SK-N-SH treated with all-trans-retinoic acid at 6 μM for 48 hours (cell line): ENCODE measurements around the gene ATPAF1.
"Not testable (repeated sequence)": the region's sequence is repeated elsewhere in the genome, so short reads cannot be mapped to it uniquely, and the experiment has no call there.

Experiments used
- ATAC-seq: fragments of 200-7000 bp; cut with Tn5 transposase; 3 replicates; pipeline ENCODE4 v1.9.1; 2020; ENCODE audit warnings: mild to moderate bottlenecking, moderate library complexity
- ARNTL ChIP-seq: fragments of 450-650 bp; formaldehyde crosslinking; IDR thresholded peaks from 2 replicates; pipeline ENCODE4 v1.5.0; 2020; ENCODE audit warnings: low read depth, mild to moderate bottlenecking, moderate library complexity, borderline replicate concordance
- CREB5 ChIP-seq: fragments of 250-450 bp; sonication (Bioruptor Pico); IDR thresholded peaks from 2 replicates; pipeline ENCODE4 v1.5.1; 2020; ENCODE audit warnings: low read depth, mild to moderate bottlenecking, moderate library complexity
- ESRRG ChIP-seq: fragments of 250-450 bp; sonication (Bioruptor Pico); IDR thresholded peaks from 2 replicates; pipeline ENCODE4 v1.6.1; 2021; ENCODE audit warnings: mild to moderate bottlenecking
- GLIS3 ChIP-seq: fragments of 250-450 bp; sonication (Bioruptor Pico); IDR thresholded peaks from 2 replicates; pipeline ENCODE4 v1.5.0; 2020; ENCODE audit warnings: mild to moderate bottlenecking, moderate library complexity
- ISL1 ChIP-seq: fragments of 250-450 bp; sonication (Bioruptor Pico); IDR thresholded peaks from 2 replicates; pipeline ENCODE4 v2.1.2; 2022; ENCODE audit warnings: mild to moderate bottlenecking, moderate library complexity
- OSR1 ChIP-seq: fragments of 250-450 bp; sonication (Bioruptor Pico); IDR thresholded peaks from 2 replicates; pipeline ENCODE4 v1.8.0; 2022; ENCODE audit warnings: moderate library complexity, mild to moderate bottlenecking, inconsistent platforms
- PATZ1 ChIP-seq: fragments of 250-450 bp; sonication (Bioruptor Pico); IDR thresholded peaks from 2 replicates; pipeline ENCODE4 v1.8.0; 2020; ENCODE audit warnings: mild to moderate bottlenecking, moderate library complexity, borderline replicate concordance
- POU6F1 ChIP-seq: fragments of 250-450 bp; sonication (Bioruptor Pico); IDR thresholded peaks from 2 replicates; pipeline ENCODE4 v1.8.0; 2021; ENCODE audit warnings: low read depth, mild to moderate bottlenecking, moderate library complexity, borderline replicate concordance
- PPARA ChIP-seq: fragments of 250-450 bp; sonication (Bioruptor Pico); IDR thresholded peaks from 2 replicates; pipeline ENCODE4 v1.5.0; 2020; ENCODE audit warnings: mild to moderate bottlenecking, borderline replicate concordance
- RARB ChIP-seq: fragments of 250-450 bp; sonication (Bioruptor Pico); IDR thresholded peaks from 2 replicates; pipeline ENCODE4 v1.8.0; 2021; ENCODE audit warnings: mild to moderate bottlenecking, moderate library complexity
- TCF4 ChIP-seq: fragments of 250-450 bp; sonication (Bioruptor Pico); IDR thresholded peaks from 2 replicates; pipeline ENCODE4 v1.8.0; 2021; ENCODE audit warnings: mild to moderate bottlenecking, moderate library complexity, borderline replicate concordance
- TOX ChIP-seq: fragments of 250-450 bp; sonication (Bioruptor Pico); IDR thresholded peaks from 2 replicates; pipeline ENCODE4 v1.8.0; 2021; ENCODE audit warnings: mild to moderate bottlenecking, moderate library complexity, borderline replicate concordance
- ZC3H10 ChIP-seq: fragments of 250-450 bp; sonication (Bioruptor Pico); IDR thresholded peaks from 2 replicates; pipeline ENCODE4 v1.5.1; 2021; ENCODE audit warnings: mild to moderate bottlenecking, moderate library complexity
- ZFP30 ChIP-seq: fragments of 450-650 bp; formaldehyde crosslinking; IDR thresholded peaks from 2 replicates; pipeline ENCODE4 v1.5.0; 2022; ENCODE audit warnings: mild to moderate bottlenecking, moderate library complexity
- ZNF565 ChIP-seq: fragments of 450-650 bp; formaldehyde crosslinking; conservative IDR thresholded peaks from 2 replicates; pipeline ENCODE4 v1.5.0; 2020; ENCODE audit warnings: low read depth, mild to moderate bottlenecking, moderate library complexity
- ZNF8 ChIP-seq: fragments of 450-650 bp; formaldehyde crosslinking; IDR thresholded peaks from 2 replicates; pipeline ENCODE4 v1.5.0; 2020; ENCODE audit warnings: mild to moderate bottlenecking, moderate library complexity

The ATPAF1 gene

GRCh38 chr1:46673749-46674182, 5.6 kb upstream of the ATPAF1 start (continued):
- TF ChIP-seq PATZ1 (CRISPR knock-in tag) = no peak
- no peak for TF ChIP-seq GLIS3
- TF ChIP-seq ZC3H10 = no peak

GRCh38 chr1:46672696-46673095, 4.5 kb upstream of the ATPAF1 start:
- TF ChIP-seq PATZ1 (CRISPR knock-in tag) (no peak), OSR1 (no peak), GLIS3 (no peak), CREB5 (CRISPR knock-in tag) (no peak), ZNF8 (no peak), ZC3H10 (no peak), TOX (no peak), POU6F1 (CRISPR knock-in tag) (no peak), ESRRG (CRISPR knock-in tag) (no peak)
- ATAC-seq = no peak

- TF ChIP-seq ZFP30 (CRISPR knock-in tag) = no peak
- no peak for TF ChIP-seq GLIS3
- no peak for TF ChIP-seq ISL1 (CRISPR knock-in tag)
- no peak for ATAC-seq
Observed at GRCh38 chr1:46671554-46671953, 3.4 kb upstream of the ATPAF1 start, which contains the start of gene TEX38. Gene TEX38 (plus strand): TSS chr1:46671854. CDS start chr1:46671935, 81 bp downstream.

GRCh38 chr1:46670134-46670533, 2.0 kb upstream of the ATPAF1 start:
- TF ChIP-seq TCF4 (no peak), PPARA (CRISPR knock-in tag) (no peak), ZNF565 (no peak), OSR1 (no peak), ARNTL (CRISPR knock-in tag) (no peak), CREB5 (CRISPR knock-in tag) (no peak), ZC3H10 (no peak)
- TF ChIP-seq, all 23 proteins: peak for 0
- no peak for ATAC-seq

- no peak for ATAC-seq
- no peak for TF ChIP-seq ZC3H10
- no peak for TF ChIP-seq ZNF8
- TF ChIP-seq RARB (CRISPR knock-in tag) = no peak
Observed at GRCh38 chr1:46665983-46666382, 2.2 kb downstream of the ATPAF1 start.

GRCh38 chr1:46662919-46663318, 5.2 kb downstream of the ATPAF1 start:
- ATAC-seq = not testable (repeated sequence)

- not testable (repeated sequence) for ATAC-seq
Observed at GRCh38 chr1:46660116-46660515, 8.0 kb downstream of the ATPAF1 start.
